Loucy (cell line): ENCODE results near the gene KDM4C.
A peak's percentile ranks its signal among the peaks of the same experiment; 100 is the strongest.

Source experiments
- CTCF ChIP-seq: fragments of 200-600 bp; sonication (generic); conservative IDR thresholded peaks from 2 replicates; pipeline ENCODE4 v1.5.1; 2014; ENCODE audit warnings: mild to moderate bottlenecking, antibody characterized with exemption, low read length
- EZH2phosphoT487 ChIP-seq: fragments of 200-600 bp; IDR thresholded peaks from 2 replicates; pipeline ENCODE4 v1.6.1; 2018; ENCODE audit warnings: antibody characterized with exemption, mild to moderate bottlenecking, moderate library complexity, borderline replicate concordance

GRCh38 chr9:6907772-6908381 is 150.1 kb downstream of the KDM4C start:
- TF ChIP-seq CTCF (peak; percentile 77), EZH2phosphoT487 (no peak)
